Prostate gland (tissue), 2 donors: ENCODE data around the gene CENPP. TPM values are rescaled to one million over a fixed set of nuclear protein-coding genes. Genes with fewer than 3 reads are reported as not detected.

Experiments used
- DNase-seq: peaks from one replicate; pipeline ENCODE4 v3.0.0-alpha.2; 2019; ENCODE audit warnings: low spot score
- H3K27ac ChIP-seq, 2 donors: fragments of 200-600 bp; sonication (generic); 2 replicates each; pipeline ENCODE4 v1.5.1; 2017 to 2019
- H3K27me3 ChIP-seq: fragments of 200-600 bp; sonication (generic); replicated peaks from 2 replicates; pipeline ENCODE4 v1.5.1; 2019; ENCODE audit not compliant: insufficient read depth
- H3K36me3 ChIP-seq, 2 donors: fragments of 200-600 bp; sonication (generic); 1 replicate in 1 of 2; 2 replicates in 1 of 2; pipeline versions ENCODE4 v1.5.1 to v1.8.1; 2017 to 2019
- H3K4me1 ChIP-seq: fragments of 200-600 bp; sonication (generic); replicated peaks from 2 replicates; pipeline ENCODE4 v1.5.1; 2019
- H3K4me3 ChIP-seq, 2 donors: fragments of 200-600 bp; sonication (generic); 2 replicates each; pipeline ENCODE4 v1.5.1; 2017 to 2019
- H3K9me3 ChIP-seq: fragments of 200-600 bp; sonication (generic); 2 replicates; pipeline ENCODE4 v1.5.1; 2017
- POLR2A ChIP-seq: fragments of 450-650 bp; IDR thresholded peaks from one replicate; pipeline ENCODE4 v1.6.1; 2016; ENCODE audit warnings: antibody characterized with exemption, mild to moderate bottlenecking
- POLR2AphosphoS5 ChIP-seq: sonication (generic); formaldehyde crosslinking; IDR thresholded peaks from one replicate; pipeline ENCODE4 v1.6.1; 2017; ENCODE audit warnings: antibody characterized with exemption
- WGBS: methylation state at CpG from one replicate; pipeline ENCODE4 v1.1.5; 2018; 5-methylcytosine and 5-hydroxymethylcytosine counted together
- intact Hi-C: fragments of 100-400 bp; cut with DNase I; formaldehyde crosslinking; loops from one replicate; pipeline ENCODE4 v1.14.2; 2022
- total RNA-seq, 2 donors: library from RNA; depleted of rRNA; stranded (reverse); fragments of >200 nt; gene quantifications; one replicate each; pipeline ENCODE4 v1.1.0, GENCODE V29; 2016
- TF ChIP-seq, protein P1 (sequence below), 4 experiments: fragments of 200-600 bp in 2 of 4; fragments of 450-650 bp in 2 of 4; sonication (generic) in 2 of 4; IDR thresholded peaks; 1 replicate in 3 of 4; 2 replicates in 1 of 4; pipeline ENCODE4 v1.5.1; 2016 to 2019; ENCODE audit warnings: antibody characterized with exemption in 4 of 4, mild to moderate bottlenecking in 2 of 4, moderate library complexity in 2 of 4

CENPP gene
- total RNA-seq, 2 donors from 2014 or later = 1.4 to 21.5 TPM

- no peaks in the 10 kb centered on the region for H3K27me3 ChIP-seq
- WGBS = 96% methylated on average over 5 of the region's 5 CpGs
- H3K4me1 ChIP-seq = no peaks in the 10 kb centered on the region
- TF ChIP-seq POLR2A (no peak), POLR2AphosphoS5 (no peak)
- TF ChIP-seq, protein P1, sequence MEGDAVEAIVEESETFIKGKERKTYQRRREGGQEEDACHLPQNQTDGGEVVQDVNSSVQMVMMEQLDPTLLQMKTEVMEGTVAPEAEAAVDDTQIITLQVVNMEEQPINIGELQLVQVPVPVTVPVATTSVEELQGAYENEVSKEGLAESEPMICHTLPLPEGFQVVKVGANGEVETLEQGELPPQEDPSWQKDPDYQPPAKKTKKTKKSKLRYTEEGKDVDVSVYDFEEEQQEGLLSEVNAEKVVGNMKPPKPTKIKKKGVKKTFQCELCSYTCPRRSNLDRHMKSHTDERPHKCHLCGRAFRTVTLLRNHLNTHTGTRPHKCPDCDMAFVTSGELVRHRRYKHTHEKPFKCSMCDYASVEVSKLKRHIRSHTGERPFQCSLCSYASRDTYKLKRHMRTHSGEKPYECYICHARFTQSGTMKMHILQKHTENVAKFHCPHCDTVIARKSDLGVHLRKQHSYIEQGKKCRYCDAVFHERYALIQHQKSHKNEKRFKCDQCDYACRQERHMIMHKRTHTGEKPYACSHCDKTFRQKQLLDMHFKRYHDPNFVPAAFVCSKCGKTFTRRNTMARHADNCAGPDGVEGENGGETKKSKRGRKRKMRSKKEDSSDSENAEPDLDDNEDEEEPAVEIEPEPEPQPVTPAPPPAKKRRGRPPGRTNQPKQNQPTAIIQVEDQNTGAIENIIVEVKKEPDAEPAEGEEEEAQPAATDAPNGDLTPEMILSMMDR (IDR thresholded peaks at IDR 0.05) = no peak
- H3K36me3 ChIP-seq = no peaks in the 10 kb centered on the region
- intact Hi-C loops = no loop called here
- no peak overlapping the region for H3K27ac ChIP-seq
- no peak for DNase-seq
- H3K9me3 ChIP-seq = no peaks in the 10 kb centered on the region
- H3K4me3 ChIP-seq = no peak overlapping the region
Observed at GRCh38 chr9:92649007-92649406, 323.3 kb downstream of the CENPP start.

DNA sequence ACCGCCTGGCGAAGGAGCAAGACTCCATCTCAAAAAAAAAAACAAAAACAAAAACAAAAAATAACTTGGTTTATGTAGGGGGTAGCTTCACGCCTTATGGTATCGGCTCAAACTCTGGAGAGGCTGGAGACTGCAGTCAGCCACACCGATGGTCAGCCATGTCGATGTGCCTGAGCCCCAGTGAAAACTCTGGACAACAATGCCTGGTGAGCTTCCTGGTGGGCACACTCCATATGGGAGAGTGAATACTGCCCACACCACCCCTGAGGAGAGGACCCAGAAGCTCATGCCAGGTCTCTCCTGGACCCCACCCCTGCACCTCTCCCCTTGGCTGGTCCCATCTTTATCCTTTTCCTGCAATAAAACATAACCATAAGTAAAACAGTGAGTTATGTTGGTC, 324.5 kb downstream of the CENPP start:
- Histone ChIP-seq H3K36me3 (no peaks in the 10 kb centered on the region), H3K27ac (no peak overlapping the region), H3K4me3 (no peak overlapping the region), H3K4me1 (peaks cover 4% of the 10 kb centered on the region), H3K27me3 (no peaks in the 10 kb centered on the region), H3K9me3 (no peaks in the 10 kb centered on the region)
- no peak for DNase-seq
- no peak for TF ChIP-seq POLR2AphosphoS5
- TF ChIP-seq POLR2A = no peak
- TF ChIP-seq, protein P1 (IDR thresholded peaks at IDR 0.05) = no peak
- 97% methylated on average over 6 of the region's 6 CpGs for WGBS
- intact Hi-C loops = no loop called here

GRCh38 chr9:92650839-92651621, 325.3 kb downstream of the CENPP start:
- no peaks in the 10 kb centered on the region for H3K27me3 ChIP-seq
- H3K4me1 ChIP-seq = peaks cover 6% of the 10 kb centered on the region
- WGBS = 79% methylated on average over 10 of the region's 10 CpGs
- TF ChIP-seq, protein P1 (IDR thresholded peaks at IDR 0.05) = no peak
- TF ChIP-seq POLR2A (no peak), POLR2AphosphoS5 (no peak)
- H3K27ac ChIP-seq = no peak overlapping the region
- H3K4me3 ChIP-seq = no peak overlapping the region
- H3K36me3 ChIP-seq = no peaks in the 10 kb centered on the region
- intact Hi-C loops = no loop called here
- DNase-seq = no peak
- no peaks in the 10 kb centered on the region for H3K9me3 ChIP-seq

- Histone ChIP-seq H3K4me3 (no peak overlapping the region), H3K9me3 (no peaks in the 10 kb centered on the region), H3K4me1 (peaks cover 6% of the 10 kb centered on the region), H3K27ac (no peak overlapping the region), H3K36me3 (no peaks in the 10 kb centered on the region), H3K27me3 (no peaks in the 10 kb centered on the region)
- no peak for TF ChIP-seq POLR2AphosphoS5
- no peak for TF ChIP-seq POLR2A
- TF ChIP-seq, protein P1 (IDR thresholded peaks at IDR 0.05) = no peak
- DNase-seq = no peak
- intact Hi-C loops = no loop called here
- WGBS = 49% methylated on average over 1 of the region's 1 CpG
Observed at GRCh38 chr9:92652461-92652860, 326.7 kb downstream of the CENPP start.
